ENCODE results near the gene STRA8. TPM values are rescaled to one million over a fixed set of nuclear protein-coding genes. Genes with fewer than 3 reads are reported as not detected.

STRA8 gene
- total RNA-seq, result not detected

DNA sequence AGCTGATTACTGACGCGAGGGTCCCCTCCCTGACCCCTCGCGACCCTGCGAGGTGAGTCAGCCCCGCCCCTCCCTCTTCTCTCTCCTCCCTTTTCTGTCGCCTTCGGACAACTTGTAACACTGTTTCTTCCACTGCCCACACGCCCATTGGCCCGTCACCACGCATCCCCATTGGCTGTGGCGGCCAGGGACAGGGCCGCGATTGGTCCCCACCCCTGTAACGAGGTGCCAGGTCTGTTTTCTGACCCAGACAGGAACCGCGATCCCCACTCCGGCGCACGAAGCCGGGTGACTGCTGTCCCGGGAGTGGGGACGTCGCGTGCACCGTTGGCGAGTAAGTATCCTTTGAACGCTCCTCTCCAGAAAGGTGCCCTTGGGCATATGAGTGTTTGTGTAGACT lies at the start of gene STRA8:
Gene STRA8, plus strand, starts transcription at position 269 of the 400 bp plus-strand sequence. CDS start 6,687 bp downstream, outside the sequence.
- Histone ChIP-seq H3K27ac (no peak within 1 kb of the TSS), H3K9me3 (no peaks in the 10 kb centered on the region), H3K27me3 (no peaks in the 10 kb centered on the region), H3K4me3 (no peak within 1 kb of the TSS), H3K36me3 (no peaks in the 10 kb centered on the region), H3K4me1 (no peaks in the 10 kb centered on the region)
- no peak for DNase-seq
- TF ChIP-seq, protein P1, sequence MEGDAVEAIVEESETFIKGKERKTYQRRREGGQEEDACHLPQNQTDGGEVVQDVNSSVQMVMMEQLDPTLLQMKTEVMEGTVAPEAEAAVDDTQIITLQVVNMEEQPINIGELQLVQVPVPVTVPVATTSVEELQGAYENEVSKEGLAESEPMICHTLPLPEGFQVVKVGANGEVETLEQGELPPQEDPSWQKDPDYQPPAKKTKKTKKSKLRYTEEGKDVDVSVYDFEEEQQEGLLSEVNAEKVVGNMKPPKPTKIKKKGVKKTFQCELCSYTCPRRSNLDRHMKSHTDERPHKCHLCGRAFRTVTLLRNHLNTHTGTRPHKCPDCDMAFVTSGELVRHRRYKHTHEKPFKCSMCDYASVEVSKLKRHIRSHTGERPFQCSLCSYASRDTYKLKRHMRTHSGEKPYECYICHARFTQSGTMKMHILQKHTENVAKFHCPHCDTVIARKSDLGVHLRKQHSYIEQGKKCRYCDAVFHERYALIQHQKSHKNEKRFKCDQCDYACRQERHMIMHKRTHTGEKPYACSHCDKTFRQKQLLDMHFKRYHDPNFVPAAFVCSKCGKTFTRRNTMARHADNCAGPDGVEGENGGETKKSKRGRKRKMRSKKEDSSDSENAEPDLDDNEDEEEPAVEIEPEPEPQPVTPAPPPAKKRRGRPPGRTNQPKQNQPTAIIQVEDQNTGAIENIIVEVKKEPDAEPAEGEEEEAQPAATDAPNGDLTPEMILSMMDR (IDR thresholded peaks at IDR 0.05), result no peak
- no peak for TF ChIP-seq POLR2A (IDR thresholded peaks at IDR 0.05)

GRCh38 chr7:135184254-135184841 lies 49.3 kb upstream of the STRA8 start:
- H3K9me3 ChIP-seq, result peaks cover 0 to 38% (median 10%) of the 10 kb centered on the region in 4 donors
- TF ChIP-seq POLR2A (IDR thresholded peaks at IDR 0.05), result no peak
- TF ChIP-seq, protein P1 (IDR thresholded peaks at IDR 0.05), result no peak
- H3K4me1 ChIP-seq, result no peaks in the 10 kb centered on the region
- peaks cover 0 to 69% (median 0%) of the 10 kb centered on the region in 3 donors for H3K36me3 ChIP-seq
- DNase-seq, result no peak
- no peak overlapping the region for H3K27ac ChIP-seq
- no peak overlapping the region for H3K4me3 ChIP-seq
- H3K27me3 ChIP-seq, result no peaks in the 10 kb centered on the region

GRCh38 chr7:135185471-135186260 lies 48.0 kb upstream of the STRA8 start:
- Histone ChIP-seq H3K36me3 (peaks cover 0 to 76% (median 0%) of the 10 kb centered on the region in 3 donors), H3K27ac (no peak overlapping the region), H3K4me3 (no peak overlapping the region), H3K9me3 (peaks cover 0 to 27% (median 10%) of the 10 kb centered on the region in 4 donors), H3K27me3 (no peaks in the 10 kb centered on the region), H3K4me1 (no peaks in the 10 kb centered on the region)
- TF ChIP-seq, protein P1 (IDR thresholded peaks at IDR 0.05), result no peak
- TF ChIP-seq POLR2A (IDR thresholded peaks at IDR 0.05), result no peak
- no peak for DNase-seq

DNA sequence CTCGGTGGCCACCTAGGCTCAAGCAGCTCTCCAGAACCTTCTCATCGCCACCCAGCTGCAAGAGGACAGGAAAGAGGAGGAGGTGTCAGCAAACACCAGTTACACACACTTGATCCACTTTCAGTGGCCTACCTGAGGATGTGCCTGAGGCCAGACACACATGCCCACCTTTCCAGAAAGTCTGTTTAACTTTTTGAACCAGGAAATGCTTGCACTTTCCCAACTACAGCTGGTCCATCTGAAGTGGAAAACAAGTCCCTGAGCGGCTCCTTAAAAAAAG lies 47.4 kb upstream of the STRA8 start:
- peaks cover 0 to 21% (median 8%) of the 10 kb centered on the region in 4 donors for H3K9me3 ChIP-seq
- H3K4me3 ChIP-seq, result no peak overlapping the region
- no peak overlapping the region for H3K27ac ChIP-seq
- no peaks in the 10 kb centered on the region for H3K27me3 ChIP-seq
- no peaks in the 10 kb centered on the region for H3K4me1 ChIP-seq
- DNase-seq, result no peak
- TF ChIP-seq, protein P1 (IDR thresholded peaks at IDR 0.05), result no peak
- TF ChIP-seq POLR2A (IDR thresholded peaks at IDR 0.05), result no peak
- peaks cover 0 to 76% (median 0%) of the 10 kb centered on the region in 3 donors for H3K36me3 ChIP-seq

DNA sequence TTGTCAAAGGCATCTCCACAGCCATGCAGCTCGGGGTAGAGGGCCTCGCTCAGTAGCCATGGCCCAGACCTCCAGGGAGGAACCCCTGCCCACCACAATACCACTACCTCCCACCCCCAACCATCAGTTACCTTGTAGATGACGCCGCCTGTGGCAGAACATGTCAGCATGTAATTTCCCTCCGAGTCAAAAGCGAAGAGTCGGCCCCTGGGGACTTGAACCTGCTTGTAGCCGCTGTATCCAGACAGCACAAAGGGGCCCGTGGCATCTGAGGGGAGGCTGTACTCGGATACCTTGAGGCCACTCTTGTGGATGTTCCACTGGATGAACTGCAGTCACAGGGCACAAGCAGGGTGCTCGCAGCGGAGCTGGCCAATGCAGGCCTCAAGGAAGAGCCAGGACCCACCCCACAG lies 46.8 kb upstream of the STRA8 start:
- Histone ChIP-seq H3K27me3 (no peaks in the 10 kb centered on the region), H3K27ac (no peak overlapping the region), H3K4me1 (no peaks in the 10 kb centered on the region), H3K4me3 (no peak overlapping the region), H3K9me3 (peaks cover 0 to 15% (median 4%) of the 10 kb centered on the region in 4 donors), H3K36me3 (peaks cover 0 to 75% (median 0%) of the 10 kb centered on the region in 3 donors)
- TF ChIP-seq, protein P1 (IDR thresholded peaks at IDR 0.05), result no peak
- TF ChIP-seq POLR2A (IDR thresholded peaks at IDR 0.05), result no peak
- no peak for DNase-seq
